Sigmoid colon (tissue), 4 donors: ENCODE data around the gene WFS1.

Experiments
- POLR2A ChIP-seq, 2 donors: fragments of 450-650 bp; IDR thresholded peaks; one replicate each; pipeline ENCODE4 v1.6.1; 2016; ENCODE audit warnings: antibody characterized with exemption in 2 of 2, mild to moderate bottlenecking in 2 of 2, moderate library complexity in 2 of 2
- POLR2AphosphoS5 ChIP-seq, 4 donors: sonication (generic); formaldehyde crosslinking; IDR thresholded peaks; one replicate each; pipeline ENCODE4 v1.6.1; 2017; ENCODE audit warnings: antibody characterized with exemption in 4 of 4
- TF ChIP-seq, protein P1 (sequence below), 4 experiments: fragments of 450-650 bp in 3 of 4; fragments of 200-600 bp in 1 of 4; IDR thresholded peaks; one replicate each; pipeline ENCODE4 v1.5.1; 2016 to 2019; ENCODE audit warnings: antibody characterized with exemption in 4 of 4, mild to moderate bottlenecking in 3 of 4, moderate library complexity in 2 of 4

GRCh38 chr4:6287017-6287788 lies 17.6 kb downstream of the WFS1 start:
- TF ChIP-seq, protein P1, sequence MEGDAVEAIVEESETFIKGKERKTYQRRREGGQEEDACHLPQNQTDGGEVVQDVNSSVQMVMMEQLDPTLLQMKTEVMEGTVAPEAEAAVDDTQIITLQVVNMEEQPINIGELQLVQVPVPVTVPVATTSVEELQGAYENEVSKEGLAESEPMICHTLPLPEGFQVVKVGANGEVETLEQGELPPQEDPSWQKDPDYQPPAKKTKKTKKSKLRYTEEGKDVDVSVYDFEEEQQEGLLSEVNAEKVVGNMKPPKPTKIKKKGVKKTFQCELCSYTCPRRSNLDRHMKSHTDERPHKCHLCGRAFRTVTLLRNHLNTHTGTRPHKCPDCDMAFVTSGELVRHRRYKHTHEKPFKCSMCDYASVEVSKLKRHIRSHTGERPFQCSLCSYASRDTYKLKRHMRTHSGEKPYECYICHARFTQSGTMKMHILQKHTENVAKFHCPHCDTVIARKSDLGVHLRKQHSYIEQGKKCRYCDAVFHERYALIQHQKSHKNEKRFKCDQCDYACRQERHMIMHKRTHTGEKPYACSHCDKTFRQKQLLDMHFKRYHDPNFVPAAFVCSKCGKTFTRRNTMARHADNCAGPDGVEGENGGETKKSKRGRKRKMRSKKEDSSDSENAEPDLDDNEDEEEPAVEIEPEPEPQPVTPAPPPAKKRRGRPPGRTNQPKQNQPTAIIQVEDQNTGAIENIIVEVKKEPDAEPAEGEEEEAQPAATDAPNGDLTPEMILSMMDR (IDR thresholded peaks at IDR 0.05), result no peak
- TF ChIP-seq POLR2AphosphoS5 (IDR thresholded peaks at IDR 0.05) (no peak), POLR2A (IDR thresholded peaks at IDR 0.05) (no peak)
